IMR-90 (cell line): ENCODE data around the gene BET1L.
"Not testable (repeated sequence)": the region's sequence is repeated elsewhere in the genome, so short reads cannot be mapped to it uniquely, and the experiment has no call there.

Source experiments
- BHLHE40 ChIP-seq: fragments of 150-350 bp; IDR thresholded peaks from 2 replicates; pipeline ENCODE4 v1.6.1; 2016; ENCODE audit warnings: mild to moderate bottlenecking, low read depth, low read length
- CEBPB ChIP-seq: IDR thresholded peaks from 2 replicates; pipeline ENCODE4 v1.6.1; 2012; ENCODE audit warnings: low read depth, low read length, improper control_type of control experiment
- CHD1 ChIP-seq: IDR thresholded peaks from 2 replicates; pipeline ENCODE4 v1.6.1; 2012; ENCODE audit warnings: low read depth, low read length, improper control_type of control experiment
- FOS ChIP-seq: fragments of 150-350 bp; IDR thresholded peaks from 2 replicates; pipeline ENCODE4 v1.6.1; 2016; ENCODE audit warnings: low read depth, low read length
- MAFK ChIP-seq: IDR thresholded peaks from 2 replicates; pipeline ENCODE4 v1.6.1; 2012; ENCODE audit warnings: low read depth, low read length, improper control_type of control experiment
- MAZ ChIP-seq: IDR thresholded peaks from 2 replicates; pipeline ENCODE4 v1.6.1; 2012; ENCODE audit warnings: low read depth, mild to moderate bottlenecking, low read length, improper control_type of control experiment, moderate library complexity, borderline replicate concordance
- NFE2L2 ChIP-seq: fragments of 150-350 bp; IDR thresholded peaks from 2 replicates; pipeline ENCODE4 v1.6.1; 2016; ENCODE audit warnings: low read depth, mild to moderate bottlenecking, low read length
- POLR2A ChIP-seq: IDR thresholded peaks from 2 replicates; pipeline ENCODE4 v1.6.1; 2012; ENCODE audit warnings: mild to moderate bottlenecking, low read depth, low read length
- RAD21 ChIP-seq: IDR thresholded peaks from 2 replicates; pipeline ENCODE4 v1.6.1; 2012; ENCODE audit warnings: low read length, improper control_type of control experiment
- RCOR1 ChIP-seq: IDR thresholded peaks from 2 replicates; pipeline ENCODE4 v1.6.1; 2012; ENCODE audit warnings: mild to moderate bottlenecking, low read length, improper control_type of control experiment; ENCODE audit not compliant: insufficient replicate concordance
- SMC3 ChIP-seq: fragments of 150-350 bp; IDR thresholded peaks from 2 replicates; pipeline ENCODE4 v1.6.1; 2016; ENCODE audit warnings: low read depth, mild to moderate bottlenecking, antibody characterized with exemption, low read length, moderate library complexity
- TF ChIP-seq, protein P1 (sequence below): conservative IDR thresholded peaks from 2 replicates; pipeline ENCODE4 v1.5.1; 2012; ENCODE audit warnings: mild to moderate bottlenecking, low read depth, low read length, improper control_type of control experiment
- TF ChIP-seq, protein P2 (sequence below): fragments of 150-350 bp; IDR thresholded peaks from 2 replicates; pipeline ENCODE4 v1.6.1; 2017; ENCODE audit warnings: mild to moderate bottlenecking, antibody characterized with exemption, low read length, low read depth
- TF ChIP-seq, protein P3 (sequence below): fragments of 150-350 bp; IDR thresholded peaks from 2 replicates; pipeline ENCODE4 v1.6.1; 2016; ENCODE audit warnings: low read depth, mild to moderate bottlenecking, low read length, moderate library complexity, borderline replicate concordance

DNA sequence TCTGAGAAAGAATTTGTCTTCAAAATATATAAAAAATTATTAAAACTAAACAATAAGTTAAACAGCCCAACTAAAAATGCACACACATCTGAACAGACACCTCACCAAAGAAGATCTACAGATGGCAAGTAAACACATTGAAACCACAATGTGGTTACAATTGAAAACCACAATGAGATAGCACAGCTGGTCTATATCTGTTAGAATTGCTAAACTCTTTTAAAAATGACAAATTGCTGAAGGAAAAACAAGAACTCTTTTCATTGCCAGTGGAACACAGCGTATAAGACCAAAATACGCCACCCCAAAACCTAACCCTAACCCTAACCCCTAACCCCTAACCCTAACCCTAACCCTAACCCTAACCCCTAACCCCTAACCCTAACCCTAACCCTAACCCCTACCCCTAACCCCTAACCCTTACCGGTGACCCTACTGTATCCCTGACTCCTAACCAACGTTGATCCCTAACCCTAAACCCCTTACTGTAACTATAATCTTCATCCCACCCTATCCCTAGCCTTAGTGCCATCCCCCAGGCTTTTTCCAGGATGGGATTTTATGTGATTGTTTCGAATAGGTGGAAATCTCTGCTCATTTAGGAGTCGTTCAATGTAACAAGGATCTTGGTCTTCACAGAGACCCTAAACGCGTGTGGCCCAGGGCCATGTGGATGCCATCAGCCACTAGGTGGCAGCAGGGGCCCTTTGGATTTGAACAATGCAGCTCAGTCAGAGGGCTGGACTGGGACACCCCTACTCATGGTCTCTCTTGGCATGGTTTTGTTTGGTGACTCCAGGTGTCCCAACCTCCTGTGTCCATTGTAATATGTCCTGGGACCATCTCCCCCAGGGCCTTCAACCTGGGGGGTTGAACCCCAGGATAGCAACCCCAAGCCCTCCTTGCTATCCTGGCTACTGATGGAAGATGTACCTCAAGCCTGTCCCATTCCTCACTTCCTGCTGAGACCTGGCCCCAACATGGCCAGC lies 15.4 kb downstream of the BET1L start:
- TF ChIP-seq POLR2A, RAD21, FOS, RCOR1, CEBPB, SMC3, BHLHE40, NFE2L2, MAFK, CHD1, MAZ: not testable (repeated sequence)
- TF ChIP-seq, protein P1, sequence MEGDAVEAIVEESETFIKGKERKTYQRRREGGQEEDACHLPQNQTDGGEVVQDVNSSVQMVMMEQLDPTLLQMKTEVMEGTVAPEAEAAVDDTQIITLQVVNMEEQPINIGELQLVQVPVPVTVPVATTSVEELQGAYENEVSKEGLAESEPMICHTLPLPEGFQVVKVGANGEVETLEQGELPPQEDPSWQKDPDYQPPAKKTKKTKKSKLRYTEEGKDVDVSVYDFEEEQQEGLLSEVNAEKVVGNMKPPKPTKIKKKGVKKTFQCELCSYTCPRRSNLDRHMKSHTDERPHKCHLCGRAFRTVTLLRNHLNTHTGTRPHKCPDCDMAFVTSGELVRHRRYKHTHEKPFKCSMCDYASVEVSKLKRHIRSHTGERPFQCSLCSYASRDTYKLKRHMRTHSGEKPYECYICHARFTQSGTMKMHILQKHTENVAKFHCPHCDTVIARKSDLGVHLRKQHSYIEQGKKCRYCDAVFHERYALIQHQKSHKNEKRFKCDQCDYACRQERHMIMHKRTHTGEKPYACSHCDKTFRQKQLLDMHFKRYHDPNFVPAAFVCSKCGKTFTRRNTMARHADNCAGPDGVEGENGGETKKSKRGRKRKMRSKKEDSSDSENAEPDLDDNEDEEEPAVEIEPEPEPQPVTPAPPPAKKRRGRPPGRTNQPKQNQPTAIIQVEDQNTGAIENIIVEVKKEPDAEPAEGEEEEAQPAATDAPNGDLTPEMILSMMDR, result not testable (repeated sequence)
- TF ChIP-seq, protein P2, sequence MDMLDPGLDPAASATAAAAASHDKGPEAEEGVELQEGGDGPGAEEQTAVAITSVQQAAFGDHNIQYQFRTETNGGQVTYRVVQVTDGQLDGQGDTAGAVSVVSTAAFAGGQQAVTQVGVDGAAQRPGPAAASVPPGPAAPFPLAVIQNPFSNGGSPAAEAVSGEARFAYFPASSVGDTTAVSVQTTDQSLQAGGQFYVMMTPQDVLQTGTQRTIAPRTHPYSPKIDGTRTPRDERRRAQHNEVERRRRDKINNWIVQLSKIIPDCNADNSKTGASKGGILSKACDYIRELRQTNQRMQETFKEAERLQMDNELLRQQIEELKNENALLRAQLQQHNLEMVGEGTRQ, result not testable (repeated sequence)
- TF ChIP-seq, protein P3, sequence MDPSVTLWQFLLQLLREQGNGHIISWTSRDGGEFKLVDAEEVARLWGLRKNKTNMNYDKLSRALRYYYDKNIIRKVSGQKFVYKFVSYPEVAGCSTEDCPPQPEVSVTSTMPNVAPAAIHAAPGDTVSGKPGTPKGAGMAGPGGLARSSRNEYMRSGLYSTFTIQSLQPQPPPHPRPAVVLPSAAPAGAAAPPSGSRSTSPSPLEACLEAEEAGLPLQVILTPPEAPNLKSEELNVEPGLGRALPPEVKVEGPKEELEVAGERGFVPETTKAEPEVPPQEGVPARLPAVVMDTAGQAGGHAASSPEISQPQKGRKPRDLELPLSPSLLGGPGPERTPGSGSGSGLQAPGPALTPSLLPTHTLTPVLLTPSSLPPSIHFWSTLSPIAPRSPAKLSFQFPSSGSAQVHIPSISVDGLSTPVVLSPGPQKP, result not testable (repeated sequence)
